Measurements from ENCODE around the gene BBS1.
"Not testable (repeated sequence)": the region's sequence is repeated elsewhere in the genome, so short reads cannot be mapped to it uniquely, and the experiment has no call there.

BBS1 gene

GRCh38 chr11:66529069-66529468 is 18.6 kb downstream of the BBS1 start:
- DNase-seq: no peak

GRCh38 chr11:66529655-66530054 is 19.2 kb downstream of the BBS1 start:
- DNase-seq: no peak

- no peak for DNase-seq
These were observed 20.7 kb downstream of the BBS1 start for GRCh38 chr11:66530927-66531709.

GRCh38 chr11:66531841-66532240 is 21.4 kb downstream of the BBS1 start:
- DNase-seq: no peak

GRCh38 chr11:66532784-66533183 is 22.3 kb downstream of the BBS1 start:
- no peak for DNase-seq

GRCh38 chr11:66539170-66539869 is 28.9 kb downstream of the BBS1 start:
- DNase-seq: no peak

- no peak for DNase-seq
These were observed 29.4 kb downstream of the BBS1 start for GRCh38 chr11:66539870-66540213.

GRCh38 chr11:66540598-66540997 is 30.2 kb downstream of the BBS1 start:
- not testable (repeated sequence) for DNase-seq

GRCh38 chr11:66541892-66542291 is 31.5 kb downstream of the BBS1 start:
- no peak for DNase-seq

GRCh38 chr11:66542362-66542761 is 31.9 kb downstream of the BBS1 start:
- no peak for DNase-seq

- peak; percentile 40 for DNase-seq
These were observed 33.0 kb downstream of the BBS1 start for GRCh38 chr11:66543263-66544107.

- not testable (repeated sequence) for DNase-seq
These were observed 34.5 kb downstream of the BBS1 start for GRCh38 chr11:66544952-66545351.

GRCh38 chr11:66545701-66546367 is 35.4 kb downstream of the BBS1 start, which contains the start of gene ZDHHC24:
ZDHHC24 (minus strand) TSS chr11:66546048; CDS start chr11:66546003, 45 bp downstream.
- peak; percentile 79 for DNase-seq

GRCh38 chr11:66546368-66546965 is 36.0 kb downstream of the BBS1 start, which contains the start of gene ACTN3:
ACTN3 (plus strand) TSS chr11:66546903; CDS start chr11:66546938, 35 bp downstream.
- DNase-seq: no peak

GRCh38 chr11:66546966-66547661 is 36.7 kb downstream of the BBS1 start:
- no peak for DNase-seq

- DNase-seq: no peak
These were observed 37.2 kb downstream of the BBS1 start for GRCh38 chr11:66547662-66548009.

- no peak for DNase-seq
These were observed 37.6 kb downstream of the BBS1 start for GRCh38 chr11:66548041-66548440.

- no peak for DNase-seq
These were observed 38.6 kb downstream of the BBS1 start for GRCh38 chr11:66548774-66549630.

GRCh38 chr11:66549696-66550095 is 39.3 kb downstream of the BBS1 start:
- no peak for DNase-seq

GRCh38 chr11:66550887-66551286 is 40.5 kb downstream of the BBS1 start:
- no peak for DNase-seq

- DNase-seq: no peak
These were observed 44.2 kb downstream of the BBS1 start for GRCh38 chr11:66554602-66555001.

Measured in effector CD8-positive, alpha-beta T cell (primary cell).